HG02642 (cell line): ENCODE results near the gene LHX3.
"Not testable (repeated sequence)": the region's sequence is repeated elsewhere in the genome, so short reads cannot be mapped to it uniquely, and the experiment has no call there.

ENCODE experiments used
- ATAC-seq: cut with Tn5 transposase; IDR thresholded peaks from one replicate; pipeline ENCODE4 v1.9.1; 2021; ENCODE audit warnings: mild to moderate bottlenecking; ENCODE audit not compliant: unreplicated experiment, poor library complexity

The LHX3 gene

GRCh38 chr9:136160995-136161610 lies 43.8 kb downstream of the LHX3 start:
- ATAC-seq = no peak

DNA sequence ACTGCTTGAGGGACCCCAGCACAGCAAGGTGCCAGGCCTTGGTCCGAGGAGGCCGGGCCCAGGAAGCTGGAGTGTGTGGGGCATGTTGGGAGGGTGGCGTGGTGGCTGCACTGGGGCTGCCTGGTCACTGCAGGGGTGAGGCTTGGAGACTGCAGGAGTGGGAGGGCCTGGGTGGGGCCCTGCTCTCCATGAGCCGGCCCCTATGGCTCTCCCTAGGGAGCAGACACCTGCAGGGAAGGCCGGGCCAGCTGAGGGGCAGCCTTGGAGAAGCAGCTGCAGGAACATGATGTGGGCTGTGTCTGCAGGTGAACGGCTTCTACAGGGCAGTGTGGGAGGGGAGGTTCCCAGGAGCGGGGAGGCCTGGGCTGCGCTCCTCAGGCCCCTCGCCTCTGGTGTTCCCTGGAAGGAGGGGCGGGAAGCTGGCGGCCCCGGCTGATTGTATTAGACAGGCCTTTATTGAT lies 44.5 kb downstream of the LHX3 start:
- no peak for ATAC-seq

GRCh38 chr9:136159851-136160250 lies 45.1 kb downstream of the LHX3 start:
- ATAC-seq = no peak

GRCh38 chr9:136157477-136158265 lies 47.3 kb downstream of the LHX3 start:
- ATAC-seq = no peak

- ATAC-seq = no peak
These were observed 48.5 kb downstream of the LHX3 start for GRCh38 chr9:136156209-136157120.

- no peak for ATAC-seq
These were observed 49.4 kb downstream of the LHX3 start for GRCh38 chr9:136155576-136155975.

DNA sequence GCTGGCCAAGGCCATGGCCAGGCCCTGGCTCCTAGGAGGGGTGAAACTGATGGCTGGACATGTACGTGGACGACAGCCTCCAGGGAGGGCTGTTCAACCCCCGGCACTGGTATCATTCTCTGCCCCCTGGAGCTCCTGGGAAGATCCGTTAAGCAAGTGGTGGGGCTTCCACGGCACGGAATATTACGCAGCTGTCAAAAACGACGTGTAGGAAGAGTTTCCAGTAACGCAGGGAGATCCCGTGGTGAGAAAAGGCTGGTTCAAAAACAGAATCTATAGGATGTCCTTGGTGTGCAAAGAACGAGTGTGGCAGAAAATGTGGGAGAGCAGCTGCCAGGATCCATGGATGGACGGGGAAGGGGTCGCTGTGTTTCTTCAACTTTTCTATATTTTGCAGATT lies 50.0 kb downstream of the LHX3 start:
- ATAC-seq = no peak

GRCh38 chr9:136153381-136154065 lies 51.4 kb downstream of the LHX3 start:
- no peak for ATAC-seq

DNA sequence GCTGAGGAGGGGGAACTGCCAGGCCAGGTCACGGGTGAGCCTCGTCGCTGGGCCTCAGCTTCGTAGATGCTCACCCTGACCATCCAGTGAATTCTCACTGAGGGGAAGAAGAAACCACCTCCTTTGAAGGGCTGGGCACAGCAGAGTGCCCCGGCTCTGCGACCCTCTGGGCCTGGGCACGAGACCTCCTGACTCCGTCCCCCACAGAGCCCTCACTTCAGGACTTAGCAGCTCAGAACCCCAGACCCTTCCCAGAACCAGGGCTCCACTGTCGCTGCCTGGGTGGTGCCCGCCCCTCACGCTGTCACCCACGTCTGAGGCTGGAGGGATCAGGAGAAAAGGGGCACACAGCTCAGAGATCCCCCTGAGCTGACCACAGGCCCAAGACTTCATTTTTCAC lies 52.0 kb downstream of the LHX3 start:
- ATAC-seq = no peak

- no peak for ATAC-seq
These were observed 52.4 kb downstream of the LHX3 start for GRCh38 chr9:136152543-136152866.

GRCh38 chr9:136151848-136152542 lies 52.9 kb downstream of the LHX3 start:
- no peak for ATAC-seq

DNA sequence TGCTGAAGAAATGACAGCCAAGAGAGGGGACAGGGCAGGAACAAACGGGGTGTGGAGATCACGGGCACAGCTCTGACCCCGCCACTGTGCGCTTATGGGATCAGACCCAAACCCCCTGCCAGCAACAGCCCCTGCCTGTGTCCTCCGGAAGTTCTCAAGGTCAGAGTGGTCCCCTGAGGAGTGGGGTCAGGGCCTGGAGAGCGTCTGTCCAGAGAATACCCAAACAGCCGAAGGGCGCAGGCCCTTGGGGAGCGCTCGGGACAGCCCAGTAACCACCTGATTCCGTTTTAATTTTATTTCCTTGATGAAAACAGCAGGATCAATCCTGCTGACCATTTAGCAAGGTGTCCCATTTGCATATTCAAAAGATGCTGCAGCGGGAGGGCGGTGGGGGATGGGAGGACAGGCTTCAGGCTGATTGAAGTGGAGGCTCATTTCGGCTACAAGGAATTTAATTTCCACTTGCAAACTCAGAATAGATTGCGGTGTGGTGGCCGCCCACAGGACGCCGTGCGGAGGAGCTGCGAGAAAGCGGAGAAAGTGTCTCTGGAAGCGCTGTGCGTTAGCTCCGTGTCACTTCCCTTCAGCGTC lies 53.6 kb downstream of the LHX3 start:
- no peak for ATAC-seq

- ATAC-seq = not testable (repeated sequence)
These were observed 54.2 kb downstream of the LHX3 start for GRCh38 chr9:136150664-136151213.

DNA sequence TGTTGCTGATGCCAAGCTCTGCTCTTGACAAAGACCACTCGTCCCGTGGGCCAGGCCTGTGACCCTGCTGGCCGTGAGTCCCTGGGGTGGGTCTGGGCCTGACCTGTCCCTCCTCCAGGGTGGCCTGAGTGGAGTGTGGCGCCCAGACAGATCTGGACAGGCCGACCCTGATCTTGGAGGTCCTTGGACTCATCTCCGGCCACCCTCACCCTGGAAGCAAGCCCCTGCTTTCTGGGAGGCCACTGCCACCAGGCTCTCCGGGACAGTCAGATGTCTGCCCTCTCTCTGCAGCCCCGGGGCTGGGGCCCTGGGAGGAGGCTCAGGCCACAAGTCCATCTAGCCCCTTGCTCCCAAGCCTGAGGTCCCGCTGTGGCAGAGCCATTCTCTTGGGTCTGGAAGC lies 55.1 kb downstream of the LHX3 start:
- no peak for ATAC-seq

DNA sequence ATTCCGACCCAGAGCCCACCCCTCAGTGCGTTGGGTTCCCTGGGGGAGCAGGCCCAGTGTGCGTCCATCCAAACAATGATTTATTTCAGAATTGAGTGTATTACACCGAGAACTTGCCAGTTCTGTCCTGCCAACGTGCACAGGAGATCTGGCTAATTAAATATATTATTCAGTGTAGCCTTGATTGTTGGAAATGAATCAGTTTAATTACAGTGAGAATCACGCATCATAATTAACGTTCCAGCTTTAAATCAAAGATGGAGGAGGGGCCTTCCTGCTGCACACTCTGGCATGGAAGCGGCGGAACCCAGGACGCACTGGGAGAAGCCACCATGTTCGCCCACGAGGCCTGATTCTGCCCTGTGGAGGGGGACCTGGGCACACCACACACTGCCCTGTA lies 55.6 kb downstream of the LHX3 start:
- no peak for ATAC-seq

DNA sequence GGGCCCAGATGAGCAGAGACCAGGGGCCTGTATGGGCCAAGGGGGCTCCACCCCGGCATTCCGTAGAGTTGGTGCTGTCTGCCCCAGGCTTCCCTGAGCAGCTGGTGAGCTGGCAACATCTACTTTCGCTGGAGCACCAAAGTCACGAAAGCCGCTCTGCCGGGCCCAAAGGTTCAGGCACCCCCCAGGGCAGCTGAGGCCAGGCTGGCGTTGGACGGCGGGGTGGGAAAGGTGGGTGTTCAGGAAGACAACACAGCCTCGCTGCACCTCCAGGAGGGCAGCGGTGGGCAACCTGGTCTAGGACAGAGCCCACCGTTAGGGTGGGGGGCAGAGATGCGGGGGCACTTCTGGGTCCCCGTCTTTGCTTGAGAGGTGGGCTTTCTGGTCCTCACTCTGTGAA lies 56.2 kb downstream of the LHX3 start:
- ATAC-seq = no peak

DNA sequence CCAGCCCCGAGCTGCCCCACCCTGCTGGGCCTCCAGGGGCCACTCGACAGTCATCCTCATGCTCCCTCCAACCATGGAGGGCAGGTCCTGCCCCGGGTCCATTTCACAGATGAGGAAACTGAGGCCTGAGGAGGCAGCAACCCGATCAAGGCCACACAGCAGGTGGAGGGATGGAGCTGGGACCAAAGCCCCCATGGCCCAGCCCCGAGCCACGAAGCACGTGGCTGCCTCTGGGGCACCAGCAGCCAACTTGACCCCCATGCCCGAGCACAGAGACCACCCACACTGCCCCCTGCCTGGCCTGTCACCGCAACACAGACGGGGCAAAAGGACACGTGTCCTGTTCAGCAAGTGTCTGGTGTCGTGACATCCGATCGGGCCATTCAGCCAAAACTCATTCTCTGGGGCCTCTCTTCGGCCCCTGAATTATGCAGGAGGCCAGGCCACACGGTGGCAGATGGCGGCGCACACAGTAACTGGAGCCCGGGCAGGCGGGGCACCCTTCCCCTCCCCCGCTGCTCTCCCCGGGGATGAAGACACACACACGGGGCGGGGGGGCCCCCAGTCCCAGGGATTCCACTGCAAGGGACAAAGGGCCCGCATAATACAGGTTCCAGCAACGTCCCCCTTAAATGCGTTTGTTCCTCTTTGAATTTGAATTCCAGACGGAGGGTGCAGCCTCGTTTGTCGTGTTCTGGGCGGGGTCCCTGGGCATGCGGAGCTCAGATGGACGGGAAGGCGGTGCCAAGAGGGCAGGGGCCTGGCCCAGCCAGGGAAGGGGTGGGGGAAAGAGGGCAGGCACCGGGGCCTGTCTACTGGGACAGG lies 56.8 kb downstream of the LHX3 start:
- ATAC-seq = no peak
